Activated CD8-positive, alpha-beta memory T cell treated with anti-CD3 and anti-CD28 coated beads, Interleukin-2, amount 50 U/mL, for 24 hours (primary cell): ENCODE measurements around the gene THUMPD1.
"Not testable (repeated sequence)": the region's sequence is repeated elsewhere in the genome, so short reads cannot be mapped to it uniquely, and the experiment has no call there.

Source experiments
- DNase-seq: peaks from one replicate; pipeline ENCODE4 v3.0.0-alpha.2; 2020; ENCODE audit errors: extremely low read depth

THUMPD1 gene

GRCh38 chr16:20747030-20747816, 5.6 kb upstream of the THUMPD1 start:
- no peak for DNase-seq

- no peak for DNase-seq
These were observed 4.8 kb upstream of the THUMPD1 start for GRCh38 chr16:20746461-20746860.

- DNase-seq = no peak
These were observed 3.4 kb upstream of the THUMPD1 start for GRCh38 chr16:20744922-20745440.

- DNase-seq = no peak
These were observed 2.0 kb upstream of the THUMPD1 start for GRCh38 chr16:20743591-20743990.

- DNase-seq = peak; percentile 78
These were observed 607 bp downstream of the THUMPD1 start for GRCh38 chr16:20740901-20741521.

- DNase-seq = no peak
These were observed 1.4 kb downstream of the THUMPD1 start for GRCh38 chr16:20740007-20740883.

GRCh38 chr16:20735490-20735889, 6.1 kb downstream of the THUMPD1 start:
- no peak for DNase-seq

GRCh38 chr16:20734782-20735181, 6.8 kb downstream of the THUMPD1 start:
- DNase-seq = no peak

GRCh38 chr16:20734056-20734455, 7.6 kb downstream of the THUMPD1 start:
- no peak for DNase-seq

- DNase-seq = no peak
These were observed 12.5 kb downstream of the THUMPD1 start for GRCh38 chr16:20729141-20729540.

GRCh38 chr16:20727181-20727580, 14.4 kb downstream of the THUMPD1 start:
- no peak for DNase-seq

GRCh38 chr16:20726661-20727060, 15.0 kb downstream of the THUMPD1 start:
- no peak for DNase-seq

- no peak for DNase-seq
These were observed 21.4 kb downstream of the THUMPD1 start for GRCh38 chr16:20720251-20720650.

- DNase-seq = not testable (repeated sequence)
These were observed 23.9 kb downstream of the THUMPD1 start for GRCh38 chr16:20717718-20718117.

- no peak for DNase-seq
These were observed 30.2 kb downstream of the THUMPD1 start for GRCh38 chr16:20711277-20711911.

GRCh38 chr16:20708129-20708528, 33.5 kb downstream of the THUMPD1 start:
- DNase-seq = not testable (repeated sequence)

- DNase-seq = no peak
These were observed 34.2 kb downstream of the THUMPD1 start for GRCh38 chr16:20707461-20707860.

- DNase-seq = not testable (repeated sequence)
These were observed 35.6 kb downstream of the THUMPD1 start for GRCh38 chr16:20705972-20706371.

GRCh38 chr16:20704281-20704680, 37.3 kb downstream of the THUMPD1 start:
- DNase-seq = no peak

GRCh38 chr16:20701692-20702091, 39.9 kb downstream of the THUMPD1 start:
- DNase-seq = not testable (repeated sequence)

GRCh38 chr16:20696618-20697017, 45.0 kb downstream of the THUMPD1 start:
- no peak for DNase-seq

- no peak for DNase-seq
These were observed 46.6 kb downstream of the THUMPD1 start for GRCh38 chr16:20695024-20695423.
